ENCODE results near the gene MYMK. TPM values are rescaled to one million over a fixed set of nuclear protein-coding genes. Genes with fewer than 3 reads are reported as not detected.

Gene MYMK
- total RNA-seq, 1 experiment from 2014 or later, result not detected

GRCh38 chr9:133470427-133470924, 54.3 kb downstream of the MYMK start:
- DNase-seq (ENCODE audit: low read depth, low spot score), result no peak
- in situ Hi-C loops (cut with HindIII; ENCODE audit: low pct_unique_long_range_greater_than_20kb, low sequenced_read_pairs), result no loop called here

- in situ Hi-C loops (cut with HindIII; ENCODE audit: low pct_unique_long_range_greater_than_20kb, low sequenced_read_pairs), result no loop called here
- no peak for DNase-seq (ENCODE audit: low read depth, low spot score)
These were observed 55.9 kb downstream of the MYMK start for GRCh38 chr9:133468777-133469421.

GRCh38 chr9:133468374-133468773, 56.4 kb downstream of the MYMK start:
- in situ Hi-C loops (cut with HindIII; ENCODE audit: low pct_unique_long_range_greater_than_20kb, low sequenced_read_pairs), result no loop called here
- DNase-seq (ENCODE audit: low read depth, low spot score), result no peak

GRCh38 chr9:133467101-133467500, 57.7 kb downstream of the MYMK start:
- DNase-seq (ENCODE audit: low read depth, low spot score), result no peak
- in situ Hi-C loops (cut with HindIII; ENCODE audit: low pct_unique_long_range_greater_than_20kb, low sequenced_read_pairs), result no loop called here

- in situ Hi-C loops (cut with HindIII; ENCODE audit: low pct_unique_long_range_greater_than_20kb, low sequenced_read_pairs), result no loop called here
- DNase-seq (ENCODE audit: low read depth, low spot score), result no peak
These were observed 58.8 kb downstream of the MYMK start for GRCh38 chr9:133465984-133466383.

GRCh38 chr9:133464638-133465037, 60.1 kb downstream of the MYMK start:
- no peak for DNase-seq (ENCODE audit: low read depth, low spot score)
- in situ Hi-C loops (cut with HindIII; ENCODE audit: low pct_unique_long_range_greater_than_20kb, low sequenced_read_pairs), result no loop called here

Other genes starting within 250 kb of the MYMK start
- gene ABO, start 249.8 kb downstream of the MYMK start, total RNA-seq (2014; rRNA removed; shearing (Covaris generic)), result not detected in 2 replicates
- gene SURF6, start 188.8 kb downstream of the MYMK start, total RNA-seq (2014; rRNA removed; shearing (Covaris generic)), result 28.7 and 32.3 TPM in 2 replicates
- 19.3 and 20.5 TPM in 2 replicates for gene MED22, start 176.8 kb downstream of the MYMK start, total RNA-seq (2014; rRNA removed; shearing (Covaris generic))
- gene RPL7A, start 176.7 kb downstream of the MYMK start, total RNA-seq (2014; rRNA removed; shearing (Covaris generic)), result 2,381 and 2,529 TPM in 2 replicates
- gene SURF1, start 168.5 kb downstream of the MYMK start, total RNA-seq (2014; rRNA removed; shearing (Covaris generic)), result 50.3 and 64.2 TPM in 2 replicates
- 35.8 and 39.3 TPM in 2 replicates for gene SURF2, start 168.4 kb downstream of the MYMK start, total RNA-seq (2014; rRNA removed; shearing (Covaris generic))
- 469 and 490 TPM in 2 replicates for gene SURF4, start 148.9 kb downstream of the MYMK start, total RNA-seq (2014; rRNA removed; shearing (Covaris generic))
- 1.4 and 1.7 TPM in 2 replicates for gene STKLD1, start 148.6 kb downstream of the MYMK start, total RNA-seq (2014; rRNA removed; shearing (Covaris generic))
- 27.3 and 29.2 TPM in 2 replicates for gene REXO4, start 106.9 kb downstream of the MYMK start, total RNA-seq (2014; rRNA removed; shearing (Covaris generic))
- 0.67 and 1.7 TPM in 2 replicates for gene ADAMTS13, start 102.6 kb downstream of the MYMK start, total RNA-seq (2014; rRNA removed; shearing (Covaris generic))
- 2.9 and 3.6 TPM in 2 replicates for gene CACFD1, start 65.0 kb downstream of the MYMK start, total RNA-seq (2014; rRNA removed; shearing (Covaris generic))
- 5.0 and 7.1 TPM in 2 replicates for gene SLC2A6, start 45.9 kb downstream of the MYMK start, total RNA-seq (2014; rRNA removed; shearing (Covaris generic))
- 0.83 and 1.1 TPM in 2 replicates for gene ADAMTSL2, start 9.7 kb upstream of the MYMK start, total RNA-seq (2014; rRNA removed; shearing (Covaris generic))
- gene FAM163B, start 84.4 kb upstream of the MYMK start, total RNA-seq (2014; rRNA removed; shearing (Covaris generic)), result not detected in 2 replicates
- gene DBH, start 111.4 kb upstream of the MYMK start, total RNA-seq (2014; rRNA removed; shearing (Covaris generic)), result not detected in 2 replicates
- gene SARDH, start 213.4 kb upstream of the MYMK start, total RNA-seq (2014; rRNA removed; shearing (Covaris generic)), result 0.61 and 0.88 TPM in 2 replicates